Head of caudate nucleus (tissue), 42 donors: ENCODE results near the gene CHRNB2.

ENCODE experiments used
- DNase-seq, 42 donors: peaks; one replicate each; pipeline versions ENCODE4 v3.0.0 to v3.0.0-alpha.2; 2020 to 2021; ENCODE audit warnings: mixed read lengths in 7 of 42
- intact Hi-C: fragments of 100-400 bp; cut with DNase I; formaldehyde crosslinking; loops from one replicate; pipeline ENCODE4 v1.15.0; 2022

Gene CHRNB2

GRCh38 chr1:154574716-154575115, 7.1 kb downstream of the CHRNB2 start:
- intact Hi-C loops, result no loop called here
- peak in 3 of 42 donors; percentile 30 to 48 (median 41) for DNase-seq

GRCh38 chr1:154575147-154575927, 7.8 kb downstream of the CHRNB2 start:
- intact Hi-C loops, result no loop called here

GRCh38 chr1:154575951-154576566, 8.5 kb downstream of the CHRNB2 start:
- intact Hi-C loops, result no loop called here
- DNase-seq, result peak in 1 of 42 donors; percentile 23

More at GRCh38 chr1:154575147-154575927, 7.8 kb downstream of the CHRNB2 start:
- peak in 39 of 42 donors; percentile 31 to 88 (median 65) for DNase-seq

GRCh38 chr1:154577346-154578057, 9.9 kb downstream of the CHRNB2 start:
- DNase-seq, result peak in 5 of 42 donors; percentile 30 to 64 (median 49)
- intact Hi-C loops, result no loop called here

- intact Hi-C loops, result no loop called here
- no peak for DNase-seq
Observed at GRCh38 chr1:154578058-154578418, 10.5 kb downstream of the CHRNB2 start.

GRCh38 chr1:154579374-154579773, 11.8 kb downstream of the CHRNB2 start:
- intact Hi-C loops, result no loop called here
- no peak for DNase-seq

- no peak for DNase-seq
- intact Hi-C loops, result no loop called here
Observed at GRCh38 chr1:154581766-154582165, 14.2 kb downstream of the CHRNB2 start.

GRCh38 chr1:154582885-154583284, 15.3 kb downstream of the CHRNB2 start:
- intact Hi-C loops, result no loop called here
- no peak for DNase-seq

- intact Hi-C loops, result no loop called here
- no peak for DNase-seq
Observed at GRCh38 chr1:154583773-154584172, 16.2 kb downstream of the CHRNB2 start.

- intact Hi-C loops, result no loop called here
Observed at GRCh38 chr1:154584267-154584994, 16.9 kb downstream of the CHRNB2 start.

GRCh38 chr1:154586231-154586630, 18.7 kb downstream of the CHRNB2 start:
- intact Hi-C loops, result no loop called here
- peak in 1 of 42 donors; percentile 14 for DNase-seq

More at GRCh38 chr1:154584267-154584994, 16.9 kb downstream of the CHRNB2 start:
- DNase-seq, result no peak

GRCh38 chr1:154586641-154587040, 19.1 kb downstream of the CHRNB2 start:
- DNase-seq, result no peak
- intact Hi-C loops, result no loop called here

GRCh38 chr1:154589780-154590179, 22.2 kb downstream of the CHRNB2 start:
- no peak for DNase-seq

GRCh38 chr1:154590756-154591155, 23.2 kb downstream of the CHRNB2 start:
- intact Hi-C loops, result no loop called here
- DNase-seq, result no peak

More at GRCh38 chr1:154589780-154590179, 22.2 kb downstream of the CHRNB2 start:
- intact Hi-C loops, result no loop called here

GRCh38 chr1:154591206-154591605, 23.6 kb downstream of the CHRNB2 start:
- intact Hi-C loops, result no loop called here
- DNase-seq, result no peak

GRCh38 chr1:154593390-154593789, 25.8 kb downstream of the CHRNB2 start:
- no peak for DNase-seq
- intact Hi-C loops, result no loop called here

GRCh38 chr1:154594811-154595210, 27.2 kb downstream of the CHRNB2 start:
- DNase-seq, result peak in 1 of 42 donors; percentile 25
- intact Hi-C loops, result no loop called here

GRCh38 chr1:154595621-154596020, 28.0 kb downstream of the CHRNB2 start:
- peak in 1 of 42 donors; percentile 12 for DNase-seq
- intact Hi-C loops, result no loop called here
